CD4-positive, CD25-positive, alpha-beta regulatory T cell (primary cell): ENCODE measurements around the gene ADGRG3. TPM values are rescaled to one million over a fixed set of nuclear protein-coding genes. Genes with fewer than 3 reads are reported as not detected.
A peak's percentile ranks its signal among the peaks of the same experiment; 100 is the strongest.

Experiments used
- ATAC-seq, 2 donors: fragments of 150-1000 bp; cut with Tn5 transposase; one replicate each; pipeline ENCODE4 v1.10.0; 2021; ENCODE audit warnings: low read depth in 2 of 2, moderate number of reproducible peaks in 2 of 2, moderate library complexity in 1 of 2
- DNase-seq, 3 donors: peaks; one replicate each; pipeline versions ENCODE4 v3.0.0 to v3.0.0-alpha.2; 2012 to 2022; ENCODE audit warnings: mixed read lengths in 1 of 3
- H3K27ac ChIP-seq: one replicate; pipeline ENCODE4 v1.7.0; 2013; ENCODE audit warnings: mild to moderate bottlenecking, low read length; ENCODE audit not compliant: insufficient read depth, poor library complexity, severe bottlenecking
- H3K27me3 ChIP-seq: one replicate; pipeline ENCODE4 v1.7.0; 2013; ENCODE audit warnings: low read length; ENCODE audit not compliant: control insufficient read depth, insufficient read depth
- H3K36me3 ChIP-seq: one replicate; pipeline ENCODE4 v1.7.0; 2013; ENCODE audit warnings: mild to moderate bottlenecking, low read length, moderate library complexity; ENCODE audit not compliant: control insufficient read depth, insufficient read depth
- H3K4me1 ChIP-seq: 2 replicates; pipeline ENCODE4 v1.7.0; 2013; ENCODE audit warnings: mild to moderate bottlenecking, low read length; ENCODE audit not compliant: insufficient read depth, control insufficient read depth, poor library complexity, severe bottlenecking
- H3K4me3 ChIP-seq: one replicate; pipeline ENCODE4 v1.7.0; 2013; ENCODE audit warnings: low read depth, mild to moderate bottlenecking, low read length, moderate library complexity
- H3K9me3 ChIP-seq, 2 experiments: 1 replicate in 1 of 2; 2 replicates in 1 of 2; pipeline ENCODE4 v1.7.0; 2013; ENCODE audit warnings: low read length in 2 of 2, mild to moderate bottlenecking in 1 of 2, moderate library complexity in 1 of 2; ENCODE audit not compliant: control insufficient read depth in 2 of 2
- H3K27ac Mint-ChIP-seq, 3 donors: one replicate each; pipeline ENCODE4 v1.8.0; 2020 to 2022; ENCODE audit warnings: mild to moderate bottlenecking in 3 of 3, mixed read lengths in 3 of 3, moderate library complexity in 2 of 3
- H3K27me3 Mint-ChIP-seq: one replicate; pipeline ENCODE4 v1.8.0; 2022; ENCODE audit warnings: mild to moderate bottlenecking, mixed read lengths
- H3K36me3 Mint-ChIP-seq: one replicate; pipeline ENCODE4 v1.8.0; 2020; ENCODE audit warnings: mixed read lengths
- H3K4me1 Mint-ChIP-seq, 4 donors: one replicate each; pipeline ENCODE4 v1.8.0; 2020 to 2022; ENCODE audit warnings: mixed read lengths in 4 of 4, mild to moderate bottlenecking in 1 of 4
- H3K4me3 Mint-ChIP-seq, 4 donors: one replicate each; pipeline ENCODE4 v1.8.0; 2020 to 2022; ENCODE audit warnings: mild to moderate bottlenecking in 4 of 4, mixed read lengths in 4 of 4, moderate library complexity in 3 of 4
- H3K9me3 Mint-ChIP-seq, 7 donors: one replicate each; pipeline ENCODE4 v1.8.0; 2020 to 2022; ENCODE audit warnings: mixed read lengths in 7 of 7, mild to moderate bottlenecking in 3 of 7, moderate library complexity in 2 of 7
- polyA plus RNA-seq, 4 donors: library from polyadenylated mRNA; unstranded; fragments of 300-500 nt; fragmentation: Illumina TruSeq; gene quantifications; one replicate each; pipeline ENCODE4 v1.2.3, GENCODE V29; 2021
- total RNA-seq: library from RNA; stranded (reverse); gene quantifications from one replicate; pipeline ENCODE4 v1.2.3, GENCODE V29; 2022

Gene ADGRG3
- total and polyA plus RNA-seq, 5 donors from 2014 or later, result 0.32 TPM; not detected in 4

GRCh38 chr16:57651344-57652333 is 16.5 kb upstream of the ADGRG3 start:
- peaks cover 0 to 22% (median 11%) of the 10 kb centered on the region in 4 donors for H3K4me1 Mint-ChIP-seq
- ATAC-seq, result peak in 1 of 2 donors; percentile 25
- no peaks in the 10 kb centered on the region for H3K9me3 Mint-ChIP-seq
- no peak overlapping the region for H3K4me3 ChIP-seq
- DNase-seq, result peak in 1 of 3 donors; percentile 67
- no peaks in the 10 kb centered on the region for H3K36me3 ChIP-seq
- H3K27me3 Mint-ChIP-seq, result peaks cover 16% of the 10 kb centered on the region
- H3K9me3 ChIP-seq, result no peaks in the 10 kb centered on the region
- H3K27ac Mint-ChIP-seq, result peak overlapping the region; percentile 14 to 85 (median 34)
- H3K36me3 Mint-ChIP-seq, result no peaks in the 10 kb centered on the region
- peak overlapping the region in 1 of 4 donors; percentile 23 for H3K4me3 Mint-ChIP-seq
- no peaks in the 10 kb centered on the region for H3K27me3 ChIP-seq
- H3K4me1 ChIP-seq, result peaks cover 14% of the 10 kb centered on the region
- no peak overlapping the region for H3K27ac ChIP-seq

DNA sequence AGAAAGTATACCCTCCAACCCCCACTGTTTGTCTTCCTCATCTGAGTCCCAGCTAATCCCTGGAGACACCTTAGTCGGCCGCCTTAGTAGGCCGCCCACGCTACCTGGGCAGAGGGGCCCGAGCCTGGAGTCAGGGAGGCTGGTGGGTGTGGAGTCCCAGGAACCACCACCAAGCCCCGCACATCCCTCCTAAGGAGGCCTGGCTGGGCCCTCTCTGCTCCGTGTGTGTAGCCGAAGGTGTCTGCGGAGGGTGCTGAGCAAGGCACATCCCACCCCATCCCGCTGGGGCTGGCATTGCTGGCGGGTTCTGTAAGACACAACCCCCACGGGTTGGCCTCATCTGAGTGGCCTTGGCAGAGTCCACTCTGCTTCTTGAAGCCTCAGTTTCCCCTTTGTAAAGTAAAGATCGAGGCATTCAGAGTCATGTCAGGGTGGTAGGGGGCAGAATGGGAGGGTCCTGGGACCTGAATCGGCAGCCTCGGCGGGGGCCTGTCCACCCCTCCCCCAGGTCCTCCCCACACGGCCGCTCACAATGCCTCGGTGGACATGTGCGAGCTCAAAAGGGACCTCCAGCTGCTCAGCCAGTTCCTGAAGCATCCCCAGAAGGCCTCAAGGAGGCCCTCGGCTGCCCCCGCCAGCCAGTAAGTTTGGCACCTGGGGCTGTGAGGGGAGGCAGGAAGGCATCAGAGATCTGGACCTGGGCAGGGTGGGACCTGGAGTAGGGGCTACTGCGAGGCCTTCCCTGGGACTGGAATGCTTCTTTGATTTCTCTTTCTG is 15.2 kb upstream of the ADGRG3 start:
- no peaks in the 10 kb centered on the region for H3K27me3 ChIP-seq
- Mint-ChIP-seq H3K36me3 (no peaks in the 10 kb centered on the region), H3K27ac (no peak overlapping the region), H3K4me1 (peaks cover 0 to 22% (median 11%) of the 10 kb centered on the region in 4 donors), H3K9me3 (no peaks in the 10 kb centered on the region), H3K4me3 (no peak overlapping the region), H3K27me3 (peaks cover 16% of the 10 kb centered on the region)
- ATAC-seq, result no peak
- H3K4me1 ChIP-seq, result peaks cover 14% of the 10 kb centered on the region
- H3K27ac ChIP-seq, result no peak overlapping the region
- DNase-seq, result no peak
- H3K4me3 ChIP-seq, result no peak overlapping the region
- H3K36me3 ChIP-seq, result no peaks in the 10 kb centered on the region
- H3K9me3 ChIP-seq, result no peaks in the 10 kb centered on the region

GRCh38 chr16:57653936-57654335 is 14.2 kb upstream of the ADGRG3 start:
- no peak for DNase-seq
- Mint-ChIP-seq H3K27ac (no peak overlapping the region), H3K36me3 (no peaks in the 10 kb centered on the region), H3K4me3 (no peak overlapping the region), H3K9me3 (no peaks in the 10 kb centered on the region), H3K4me1 (peaks cover 0 to 16% (median 10%) of the 10 kb centered on the region in 4 donors), H3K27me3 (peaks cover 14% of the 10 kb centered on the region)
- ATAC-seq, result no peak
- Histone ChIP-seq H3K9me3 (no peaks in the 10 kb centered on the region), H3K4me1 (peaks cover 8% of the 10 kb centered on the region), H3K4me3 (no peak overlapping the region), H3K27ac (no peak overlapping the region), H3K36me3 (no peaks in the 10 kb centered on the region), H3K27me3 (no peaks in the 10 kb centered on the region)

GRCh38 chr16:57656342-57656955 is 11.7 kb upstream of the ADGRG3 start:
- Histone ChIP-seq H3K36me3 (no peaks in the 10 kb centered on the region), H3K9me3 (no peaks in the 10 kb centered on the region), H3K4me3 (no peak overlapping the region), H3K4me1 (peaks cover 8% of the 10 kb centered on the region), H3K27ac (no peak overlapping the region), H3K27me3 (no peaks in the 10 kb centered on the region)
- Mint-ChIP-seq H3K9me3 (no peaks in the 10 kb centered on the region), H3K27me3 (peaks cover 4% of the 10 kb centered on the region), H3K27ac (no peak overlapping the region), H3K4me1 (peaks cover 0 to 10% (median 7%) of the 10 kb centered on the region in 4 donors), H3K36me3 (no peaks in the 10 kb centered on the region), H3K4me3 (no peak overlapping the region)
- no peak for DNase-seq
- no peak for ATAC-seq

DNA sequence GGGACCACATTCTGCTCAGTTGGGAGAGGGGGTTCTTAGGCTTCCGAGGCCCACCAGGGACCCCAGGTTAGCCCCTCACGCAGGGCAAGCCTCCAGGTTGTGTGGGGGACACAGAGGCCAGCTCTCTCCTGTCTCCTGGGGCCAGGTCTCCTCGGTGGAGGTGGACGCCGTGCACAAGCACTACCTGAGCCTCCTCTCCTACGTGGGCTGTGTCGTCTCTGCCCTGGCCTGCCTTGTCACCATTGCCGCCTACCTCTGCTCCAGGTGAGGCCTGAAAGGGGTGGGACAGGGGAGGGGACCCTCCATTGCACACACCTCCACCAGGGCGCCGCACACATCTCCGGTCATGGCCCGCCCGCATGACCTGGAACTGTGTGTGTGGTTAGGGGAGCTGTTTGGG is 10.9 kb upstream of the ADGRG3 start:
- Histone ChIP-seq H3K9me3 (no peaks in the 10 kb centered on the region), H3K27ac (no peak overlapping the region), H3K4me3 (no peak overlapping the region), H3K4me1 (peaks cover 1% of the 10 kb centered on the region), H3K36me3 (no peaks in the 10 kb centered on the region), H3K27me3 (no peaks in the 10 kb centered on the region)
- H3K9me3 Mint-ChIP-seq, result no peaks in the 10 kb centered on the region
- no peak overlapping the region for H3K27ac Mint-ChIP-seq
- H3K27me3 Mint-ChIP-seq, result no peaks in the 10 kb centered on the region
- no peaks in the 10 kb centered on the region for H3K36me3 Mint-ChIP-seq
- no peak for ATAC-seq
- DNase-seq, result no peak
- peaks cover 0 to 3% (median 0%) of the 10 kb centered on the region in 4 donors for H3K4me1 Mint-ChIP-seq
- H3K4me3 Mint-ChIP-seq, result no peak overlapping the region

DNA sequence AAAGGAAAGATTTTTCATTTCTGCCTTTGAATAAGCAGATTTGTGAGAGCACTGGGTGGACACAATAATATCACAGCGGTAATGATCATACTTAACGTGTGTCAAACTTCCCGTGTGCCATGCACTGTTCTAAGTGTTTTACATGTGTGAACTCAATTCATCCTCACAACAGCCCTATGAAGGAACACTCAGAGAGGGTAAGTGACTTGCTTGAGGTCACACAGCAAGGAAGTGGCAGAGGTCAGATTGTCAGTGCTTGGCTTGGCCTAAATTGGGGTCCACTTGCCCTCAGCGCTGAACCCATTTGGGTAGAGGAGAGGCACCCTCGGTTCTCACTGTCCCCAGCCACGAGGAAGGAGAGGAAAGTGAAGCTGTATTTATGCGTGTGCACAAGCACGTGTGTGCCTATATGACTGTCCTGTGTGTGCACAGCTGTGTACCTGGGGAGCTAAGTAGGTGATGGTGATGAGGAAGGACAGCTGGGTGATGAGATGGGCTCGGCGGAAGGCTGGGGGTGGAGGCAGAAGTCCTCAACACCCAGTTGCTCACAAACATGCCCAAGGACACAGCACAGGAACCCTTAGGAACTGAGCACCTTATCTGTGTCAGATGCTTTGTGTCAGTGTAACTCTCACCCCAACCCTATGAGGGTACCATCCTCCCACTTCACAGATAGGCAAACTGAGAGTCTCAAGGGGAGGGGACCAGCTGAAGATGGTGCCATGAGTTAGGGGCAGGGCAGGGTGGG is 9.8 kb upstream of the ADGRG3 start:
- Histone ChIP-seq H3K27ac (no peak overlapping the region), H3K36me3 (no peaks in the 10 kb centered on the region), H3K4me3 (no peak overlapping the region), H3K27me3 (no peaks in the 10 kb centered on the region), H3K4me1 (no peaks in the 10 kb centered on the region), H3K9me3 (no peaks in the 10 kb centered on the region)
- ATAC-seq (no peak), DNase-seq (no peak)
- no peak overlapping the region for H3K4me3 Mint-ChIP-seq
- H3K4me1 Mint-ChIP-seq, result peaks cover 0 to 2% (median 0%) of the 10 kb centered on the region in 4 donors
- H3K27me3 Mint-ChIP-seq, result no peaks in the 10 kb centered on the region
- H3K9me3 Mint-ChIP-seq, result no peaks in the 10 kb centered on the region
- H3K36me3 Mint-ChIP-seq, result no peaks in the 10 kb centered on the region
- H3K27ac Mint-ChIP-seq, result no peak overlapping the region
